Karpas-422 (cell line): ENCODE data around the gene PODNL1. TPM values are rescaled to one million over a fixed set of nuclear protein-coding genes. Genes with fewer than 3 reads are reported as not detected.

ENCODE experiments used
- DNase-seq: peaks from one replicate; pipeline ENCODE4 v3.0.0-alpha.2; 2015
- H2AFZ ChIP-seq: fragments of 200-600 bp; sonication (generic); 2 replicates; pipeline ENCODE4 v1.6.1; 2014; ENCODE audit warnings: antibody characterized with exemption, low read length, mixed read lengths
- H3K27ac ChIP-seq: fragments of 200-600 bp; sonication (generic); 2 replicates; pipeline ENCODE4 v1.5.1; 2014; ENCODE audit warnings: mild to moderate bottlenecking, low read length, moderate library complexity
- H3K27me3 ChIP-seq: fragments of 200-600 bp; sonication (generic); 2 replicates; pipeline ENCODE4 v1.6.1; 2014; ENCODE audit warnings: low read length, mixed read lengths
- H3K36me3 ChIP-seq: fragments of 200-600 bp; sonication (generic); 2 replicates; pipeline ENCODE4 v1.6.1; 2014; ENCODE audit warnings: low read length, mixed read lengths; ENCODE audit not compliant: insufficient read depth
- H3K4me1 ChIP-seq: fragments of 200-600 bp; sonication (generic); 2 replicates; pipeline ENCODE4 v1.6.1; 2014; ENCODE audit warnings: mild to moderate bottlenecking, low read length, mixed read lengths
- H3K4me2 ChIP-seq: fragments of 200-600 bp; sonication (generic); 2 replicates; pipeline ENCODE4 v1.6.1; 2014; ENCODE audit warnings: low read length, low read depth, mild to moderate bottlenecking; ENCODE audit not compliant: poor library complexity, severe bottlenecking
- H3K4me3 ChIP-seq: fragments of 200-600 bp; sonication (generic); 2 replicates; pipeline ENCODE4 v1.5.1; 2014; ENCODE audit warnings: mild to moderate bottlenecking, antibody characterized with exemption, low read length, mixed read lengths
- H3K79me2 ChIP-seq: fragments of 200-600 bp; sonication (generic); 2 replicates; pipeline ENCODE4 v1.6.1; 2014; ENCODE audit warnings: mild to moderate bottlenecking, low read length, mixed read lengths
- H3K9ac ChIP-seq: fragments of 200-600 bp; sonication (generic); 2 replicates; pipeline ENCODE4 v1.6.0; 2014; ENCODE audit warnings: low read length
- H3K9me2 ChIP-seq: fragments of 200-600 bp; sonication (generic), shearing (Covaris generic); replicated peaks from 2 replicates; pipeline ENCODE4 v1.6.0; 2014; ENCODE audit warnings: mild to moderate bottlenecking, low read length, moderate library complexity; ENCODE audit not compliant: insufficient read depth
- H3K9me3 ChIP-seq: fragments of 300-700, 200-600 bp; sonication (generic); 2 replicates; pipeline ENCODE4 v1.6.1; 2014; ENCODE audit warnings: low read length, mixed read lengths
- H4K20me1 ChIP-seq: fragments of 200-600 bp; sonication (generic); 2 replicates; pipeline ENCODE4 v1.6.1; 2014; ENCODE audit warnings: mild to moderate bottlenecking, antibody characterized with exemption, low read length, low read depth; ENCODE audit not compliant: insufficient read depth
- total RNA-seq: library from RNA; depleted of rRNA; stranded (reverse); fragments of >200 nt; shearing (Covaris generic); gene quantifications from 2 replicates; pipeline ENCODE4 v1.2.3, GENCODE V29; 2014; ENCODE audit warnings: low replicate concordance

The PODNL1 gene
- total RNA-seq, 1 experiment from 2014 or later: not detected

GRCh38 chr19:13920940-13921747 is 17.1 kb downstream of the PODNL1 start:
- no peak overlapping the region; the same call in 1 of the 2 replicates for H2AFZ ChIP-seq
- no peaks in the 10 kb centered on the region for H3K79me2 ChIP-seq
- H3K4me1 ChIP-seq: no peaks in the 10 kb centered on the region
- H3K27ac ChIP-seq: no peak overlapping the region
- peaks cover 34% of the 10 kb centered on the region for H3K36me3 ChIP-seq
- DNase-seq: peak; percentile 90
- H3K4me2 ChIP-seq: no peak overlapping the region
- H3K9me3 ChIP-seq: peaks cover 5% of the 10 kb centered on the region
- H4K20me1 ChIP-seq: no peaks in the 10 kb centered on the region
- H3K27me3 ChIP-seq: no peaks in the 10 kb centered on the region
- no peaks in the 10 kb centered on the region for H3K9me2 ChIP-seq
- no peak overlapping the region for H3K4me3 ChIP-seq
- no peak overlapping the region for H3K9ac ChIP-seq

- Histone ChIP-seq H3K9me2 (no peaks in the 10 kb centered on the region), H3K36me3 (peaks cover 34% of the 10 kb centered on the region), H3K79me2 (no peaks in the 10 kb centered on the region), H3K4me1 (no peaks in the 10 kb centered on the region), H3K27me3 (no peaks in the 10 kb centered on the region), H3K4me2 (no peak overlapping the region), H3K9me3 (peaks cover 5% of the 10 kb centered on the region), H3K4me3 (no peak overlapping the region), H4K20me1 (no peaks in the 10 kb centered on the region), H2AFZ (no peak overlapping the region), H3K9ac (no peak overlapping the region), H3K27ac (no peak overlapping the region)
- no peak for DNase-seq
These were observed 17.7 kb downstream of the PODNL1 start for GRCh38 chr19:13920524-13920923.

- no peaks in the 10 kb centered on the region for H4K20me1 ChIP-seq
- H3K4me1 ChIP-seq: no peaks in the 10 kb centered on the region
- peaks cover 34% of the 10 kb centered on the region for H3K36me3 ChIP-seq
- no peak overlapping the region for H3K4me2 ChIP-seq
- H3K9me3 ChIP-seq: peaks cover 5% of the 10 kb centered on the region
- H3K27me3 ChIP-seq: no peaks in the 10 kb centered on the region
- H2AFZ ChIP-seq: no peak overlapping the region
- no peak overlapping the region for H3K27ac ChIP-seq
- no peak overlapping the region for H3K4me3 ChIP-seq
- H3K79me2 ChIP-seq: no peaks in the 10 kb centered on the region
- DNase-seq: no peak
- H3K9me2 ChIP-seq: no peaks in the 10 kb centered on the region
- H3K9ac ChIP-seq: no peak overlapping the region
These were observed 19.3 kb downstream of the PODNL1 start for GRCh38 chr19:13918726-13919411.

GRCh38 chr19:13917888-13918406 is 20.3 kb downstream of the PODNL1 start:
- H3K9me2 ChIP-seq: no peaks in the 10 kb centered on the region
- H3K79me2 ChIP-seq: no peaks in the 10 kb centered on the region
- H3K27ac ChIP-seq: no peak overlapping the region
- peaks cover 34% of the 10 kb centered on the region for H3K36me3 ChIP-seq
- H3K9me3 ChIP-seq: peaks cover 5% of the 10 kb centered on the region
- H3K4me2 ChIP-seq: no peak overlapping the region
- H3K4me3 ChIP-seq: no peak overlapping the region
- no peak overlapping the region for H3K9ac ChIP-seq
- DNase-seq: no peak
- H2AFZ ChIP-seq: no peak overlapping the region
- no peaks in the 10 kb centered on the region for H3K4me1 ChIP-seq
- H4K20me1 ChIP-seq: no peaks in the 10 kb centered on the region
- no peaks in the 10 kb centered on the region for H3K27me3 ChIP-seq

GRCh38 chr19:13914777-13915176 is 23.4 kb downstream of the PODNL1 start:
- Histone ChIP-seq H3K9me2 (no peaks in the 10 kb centered on the region), H3K36me3 (peaks cover 10% of the 10 kb centered on the region), H3K27me3 (no peaks in the 10 kb centered on the region), H3K4me1 (no peaks in the 10 kb centered on the region), H3K27ac (no peak overlapping the region), H3K9me3 (no peaks in the 10 kb centered on the region), H3K9ac (no peak overlapping the region), H4K20me1 (no peaks in the 10 kb centered on the region), H3K79me2 (no peaks in the 10 kb centered on the region), H3K4me2 (no peak overlapping the region), H2AFZ (no peak overlapping the region), H3K4me3 (no peak overlapping the region)
- no peak for DNase-seq

GRCh38 chr19:13913352-13913751 is 24.9 kb downstream of the PODNL1 start:
- no peaks in the 10 kb centered on the region for H4K20me1 ChIP-seq
- no peak overlapping the region for H2AFZ ChIP-seq
- H3K4me1 ChIP-seq: no peaks in the 10 kb centered on the region
- H3K9me3 ChIP-seq: no peaks in the 10 kb centered on the region
- H3K4me2 ChIP-seq: no peak overlapping the region
- H3K27me3 ChIP-seq: no peaks in the 10 kb centered on the region
- no peaks in the 10 kb centered on the region for H3K9me2 ChIP-seq
- H3K4me3 ChIP-seq: no peak overlapping the region
- no peak overlapping the region for H3K9ac ChIP-seq
- no peaks in the 10 kb centered on the region for H3K79me2 ChIP-seq
- DNase-seq: no peak
- H3K36me3 ChIP-seq: no peaks in the 10 kb centered on the region; the same call in 1 of the 2 replicates
- H3K27ac ChIP-seq: no peak overlapping the region

DNA sequence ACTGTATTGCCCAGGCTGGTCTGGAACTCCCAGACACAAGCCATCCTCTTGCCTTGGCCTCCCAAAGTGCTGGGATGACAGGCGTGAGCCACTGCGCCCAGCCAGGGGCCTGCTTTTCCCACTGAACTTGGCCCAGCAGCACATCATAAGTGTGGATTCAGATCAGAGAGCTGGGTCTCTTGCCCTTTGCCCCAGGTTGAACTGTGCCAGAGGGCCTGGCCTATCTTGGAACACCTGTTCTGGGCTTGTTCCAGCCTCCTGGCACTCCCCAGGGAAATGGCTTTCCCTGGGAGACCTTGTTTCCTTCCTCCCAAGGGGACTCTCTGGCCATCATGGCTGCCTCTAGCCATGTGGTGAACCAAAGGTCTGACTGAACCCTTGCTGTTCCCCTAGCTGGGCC is 28.8 kb downstream of the PODNL1 start:
- Histone ChIP-seq H3K9ac (no peak overlapping the region), H3K27ac (no peak overlapping the region)

DNA sequence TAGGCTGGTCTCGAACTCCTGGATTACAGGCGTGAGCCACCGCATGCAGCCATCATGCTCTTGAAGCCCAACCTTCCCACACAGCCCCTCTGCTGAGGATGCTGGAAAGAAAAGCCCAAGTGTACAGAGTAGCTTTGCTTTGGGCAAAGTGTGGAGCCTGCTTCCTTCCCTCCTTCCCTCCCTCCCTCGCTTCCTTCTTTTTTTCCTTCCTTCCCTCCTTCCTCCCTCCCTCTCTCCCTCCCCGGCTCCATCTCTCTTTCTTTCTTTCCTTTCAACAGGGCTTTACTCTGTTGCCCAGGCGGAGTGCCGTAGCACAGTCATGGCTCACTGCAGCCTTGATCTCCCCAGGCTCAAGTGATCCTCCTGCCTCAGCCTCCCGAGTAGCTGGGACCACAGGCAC is 29.5 kb downstream of the PODNL1 start:
- Histone ChIP-seq H3K9ac (no peak overlapping the region), H2AFZ (no peak overlapping the region), H3K9me2 (no peaks in the 10 kb centered on the region), H3K27me3 (no peaks in the 10 kb centered on the region), H3K36me3 (no peaks in the 10 kb centered on the region), H3K4me2 (no peak overlapping the region), H3K4me1 (peaks cover 11% of the 10 kb centered on the region), H3K27ac (no peak overlapping the region), H3K9me3 (no peaks in the 10 kb centered on the region), H4K20me1 (no peaks in the 10 kb centered on the region), H3K4me3 (no peak overlapping the region), H3K79me2 (peaks cover 10% of the 10 kb centered on the region)
- no peak for DNase-seq

More for the DNA sequence above, 28.8 kb downstream of the PODNL1 start:
- no peak overlapping the region for H2AFZ ChIP-seq
- peaks cover 11% of the 10 kb centered on the region for H3K4me1 ChIP-seq
- no peaks in the 10 kb centered on the region for H3K27me3 ChIP-seq
- no peaks in the 10 kb centered on the region for H3K9me2 ChIP-seq
- DNase-seq: no peak
- no peak overlapping the region for H3K4me2 ChIP-seq
- H3K79me2 ChIP-seq: peaks cover 10% of the 10 kb centered on the region
- no peaks in the 10 kb centered on the region for H3K9me3 ChIP-seq
- H4K20me1 ChIP-seq: no peaks in the 10 kb centered on the region
- H3K36me3 ChIP-seq: no peaks in the 10 kb centered on the region
- no peak overlapping the region for H3K4me3 ChIP-seq
